Right forelimb (tissue), 1 donor: ENCODE measurements around the gene MRPL54.

ENCODE experiments used
- DNase-seq: peaks from one replicate; pipeline ENCODE4 v3.0.0-alpha.2; 2018

The MRPL54 gene

GRCh38 chr19:3770136-3770999 lies 7.9 kb downstream of the MRPL54 start:
- no peak for DNase-seq

- no peak for DNase-seq
Measured at GRCh38 chr19:3771000-3771905, 8.8 kb downstream of the MRPL54 start.

DNA sequence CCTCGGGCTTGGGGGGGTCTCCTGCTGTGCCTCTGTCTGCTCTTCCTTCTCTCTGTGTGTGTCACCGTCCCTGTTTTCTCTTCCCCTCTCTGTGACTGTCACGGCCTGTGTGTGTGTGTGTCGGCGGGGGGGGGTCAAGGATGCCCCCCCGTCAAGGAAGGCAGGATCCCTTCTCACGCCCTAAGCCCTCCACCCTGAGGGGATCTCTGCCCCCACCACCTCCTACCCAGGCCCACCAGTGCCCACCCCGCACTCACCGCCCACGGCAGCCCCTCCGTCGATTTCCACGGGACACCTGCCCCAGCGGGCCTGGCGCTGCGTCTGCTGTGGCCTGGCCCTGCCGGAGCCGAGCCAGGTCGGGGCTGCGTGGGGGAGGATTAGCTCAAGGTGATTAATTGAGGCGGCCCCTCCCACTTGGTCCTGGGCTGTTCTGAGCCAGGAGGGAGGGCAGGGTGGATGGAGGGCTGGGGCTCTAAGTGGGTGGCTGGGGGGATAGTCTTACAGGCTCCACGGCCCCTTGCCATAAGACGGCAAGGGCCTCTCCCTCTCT lies 9.5 kb downstream of the MRPL54 start, which contains the start of gene RAX2:
Gene RAX2, minus strand, starts transcription at position 323 of the 550 bp plus-strand sequence. CDS start 486 bp downstream, outside the sequence.
- DNase-seq = no peak

GRCh38 chr19:3773814-3774515 lies 11.5 kb downstream of the MRPL54 start:
- no peak for DNase-seq

DNA sequence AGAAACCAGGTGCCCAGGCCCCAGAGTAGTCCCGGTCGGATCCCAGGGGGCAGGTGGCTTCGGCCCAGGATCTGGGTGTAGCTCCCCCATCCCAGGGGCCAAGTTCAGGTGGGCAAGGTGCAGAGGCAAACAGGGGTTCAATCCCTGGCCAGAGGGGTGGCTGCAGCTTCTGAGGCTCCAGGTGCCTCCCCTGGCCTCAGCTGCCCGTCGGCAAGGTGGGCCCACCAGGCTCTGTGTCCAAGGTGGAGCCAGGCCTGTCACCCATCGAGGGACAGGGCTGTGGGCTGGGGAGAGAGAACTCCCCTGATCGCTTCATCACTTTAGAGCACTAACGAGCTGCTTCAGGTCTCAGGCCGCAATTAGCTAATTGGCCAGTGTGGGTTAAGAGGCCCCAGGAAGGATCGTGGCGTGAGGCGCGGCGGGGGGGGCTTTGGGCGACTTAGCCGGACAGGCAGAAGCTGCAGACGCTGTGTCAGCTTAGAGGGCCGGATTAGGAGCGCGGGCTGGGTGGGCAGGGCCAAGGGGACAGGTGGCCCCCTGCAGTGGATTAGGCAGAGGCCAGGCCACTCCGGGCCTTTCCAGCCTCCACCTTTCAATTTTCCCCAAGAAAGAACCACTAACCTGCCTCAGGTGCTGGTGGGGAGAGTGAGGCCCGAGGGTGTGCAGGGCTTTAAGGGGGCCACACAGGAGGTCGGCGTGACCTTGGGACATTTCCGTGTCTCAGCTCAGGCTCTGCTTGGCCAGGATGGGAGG lies 12.3 kb downstream of the MRPL54 start:
- DNase-seq = no peak

- no peak for DNase-seq
Measured at GRCh38 chr19:3775374-3775711, 12.9 kb downstream of the MRPL54 start.

- no peak for DNase-seq
Measured at GRCh38 chr19:3775831-3776230, 13.3 kb downstream of the MRPL54 start.

DNA sequence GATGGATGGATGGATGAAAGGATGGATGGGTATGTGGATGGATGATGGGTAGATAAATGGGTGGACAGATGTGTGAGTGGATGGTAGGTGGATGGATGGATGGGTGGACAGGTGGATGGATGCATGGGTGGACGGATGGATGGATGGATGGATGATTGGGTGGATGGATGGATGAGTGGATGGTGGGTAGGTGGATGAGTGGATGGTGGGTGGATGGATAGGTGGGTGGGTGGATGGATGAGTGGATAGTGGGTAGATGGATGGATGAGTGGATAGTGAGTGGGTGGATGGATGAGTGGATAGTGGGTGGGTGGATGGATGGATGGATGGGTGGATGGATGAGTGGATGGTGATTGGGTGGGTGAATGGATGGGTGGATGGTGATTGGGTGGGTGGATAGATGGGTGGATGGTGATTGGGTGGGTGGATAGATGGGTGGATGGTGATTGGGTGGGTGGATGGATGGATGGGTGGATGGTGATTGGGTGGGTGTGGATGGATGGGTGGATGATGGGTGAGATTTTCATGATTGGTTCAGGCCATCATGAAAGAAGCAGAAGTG lies 14.1 kb downstream of the MRPL54 start:
- no peak for DNase-seq

DNA sequence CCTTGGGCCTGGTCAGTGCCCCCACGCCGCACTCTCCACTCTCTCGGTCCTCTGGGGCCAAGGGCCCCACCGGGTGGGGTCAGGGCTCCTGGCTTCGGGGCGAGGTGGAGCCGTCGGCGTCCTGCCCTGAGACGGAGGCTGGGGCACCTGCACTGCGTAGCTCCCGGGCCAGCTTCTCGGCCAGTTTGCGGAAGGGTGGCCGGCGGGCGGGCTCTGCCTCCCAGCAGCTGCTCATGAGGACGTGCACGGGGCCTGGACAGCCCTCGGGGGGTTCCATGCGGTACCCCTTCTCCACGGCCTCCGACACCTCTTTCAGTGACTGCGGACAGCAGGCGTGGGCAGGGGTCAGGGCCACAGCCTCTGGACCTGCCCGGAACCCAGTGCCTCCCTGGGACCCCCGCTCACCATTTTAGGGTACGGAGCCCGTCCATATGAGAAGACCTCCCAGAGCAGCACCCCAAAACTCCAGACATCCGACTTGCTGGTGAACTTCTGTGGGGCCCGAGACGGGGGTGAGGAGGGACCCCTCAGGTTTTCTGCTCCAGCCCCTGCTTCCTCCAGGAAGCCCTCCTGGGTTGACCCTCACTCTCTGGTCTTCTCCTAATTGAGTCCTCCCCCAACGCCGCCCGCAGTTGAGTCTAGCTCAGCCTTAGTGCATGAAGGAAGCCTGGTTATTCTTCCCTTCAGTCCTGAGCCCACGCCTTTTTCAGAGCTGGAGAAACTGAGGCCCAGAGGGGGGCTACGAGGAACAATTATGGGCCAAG lies 15.8 kb downstream of the MRPL54 start:
- DNase-seq = no peak

GRCh38 chr19:3778899-3779723 lies 16.6 kb downstream of the MRPL54 start:
- no peak for DNase-seq

DNA sequence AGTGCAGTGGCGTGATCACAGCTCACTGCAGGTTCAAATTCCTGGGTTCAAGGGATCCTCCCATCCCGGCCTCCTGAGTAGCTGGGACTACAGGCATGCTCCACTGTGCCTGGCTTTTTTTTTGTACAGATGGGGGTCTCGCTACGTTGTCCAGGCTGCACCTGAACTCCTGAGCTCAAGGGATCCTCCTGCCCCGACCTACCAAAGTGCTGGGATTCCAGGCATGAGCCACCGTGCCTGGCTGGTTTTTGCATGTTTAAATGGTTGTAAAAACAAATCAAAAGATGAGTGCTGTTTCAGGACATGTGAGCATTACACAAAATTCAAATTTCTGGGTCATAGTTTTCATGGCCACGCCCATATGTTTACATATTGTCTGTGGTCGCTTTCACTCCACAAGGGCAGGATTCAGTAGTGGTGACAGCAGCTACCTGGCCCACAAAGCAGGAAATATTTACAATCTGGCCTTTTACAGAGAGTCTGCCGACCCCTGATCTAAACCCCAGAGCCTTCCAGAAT lies 18.4 kb downstream of the MRPL54 start:
- no peak for DNase-seq

DNA sequence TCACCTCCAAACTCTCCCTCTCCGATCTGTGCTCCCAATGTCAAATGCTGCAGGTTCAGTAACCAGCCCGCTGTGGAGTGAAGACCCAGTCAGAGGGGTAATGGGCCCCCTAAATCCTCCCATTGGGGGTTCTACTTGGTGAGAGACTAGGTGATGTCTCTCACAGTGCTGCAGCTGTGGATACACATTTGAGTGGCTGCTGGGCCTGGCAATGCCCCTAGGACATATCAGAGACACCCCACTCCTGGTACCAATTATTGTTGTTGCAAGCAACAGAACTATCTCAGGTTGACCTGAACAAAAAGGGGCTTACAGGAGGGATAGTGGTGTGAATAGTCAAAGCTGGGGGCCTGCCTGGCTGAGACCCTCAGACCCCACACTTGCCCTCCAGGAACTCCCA lies 19.1 kb downstream of the MRPL54 start:
- no peak for DNase-seq

- no peak for DNase-seq
Measured at GRCh38 chr19:3782330-3782729, 19.8 kb downstream of the MRPL54 start.

DNA sequence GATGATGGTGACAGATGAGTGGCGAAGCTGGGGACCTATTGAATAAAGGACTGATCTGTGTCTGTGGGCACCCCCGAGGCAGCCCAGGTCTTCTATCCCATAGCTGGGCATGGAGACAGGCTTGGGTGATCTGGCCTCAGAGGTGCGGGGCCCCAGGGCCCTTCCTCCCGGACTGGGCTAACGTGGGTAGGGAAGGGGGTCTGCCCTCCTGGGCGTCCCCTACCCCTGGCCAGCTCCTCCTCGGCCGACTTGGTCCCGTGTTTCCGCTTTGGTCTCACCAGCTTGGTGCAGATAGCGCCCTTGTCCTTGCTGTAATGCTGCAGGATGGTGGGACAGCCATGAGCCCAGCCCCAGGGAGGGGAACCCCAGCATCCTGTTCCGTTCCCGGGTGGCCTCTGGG lies 20.4 kb downstream of the MRPL54 start:
- no peak for DNase-seq

- DNase-seq = no peak
Measured at GRCh38 chr19:3783660-3784584, 21.4 kb downstream of the MRPL54 start.

GRCh38 chr19:3784607-3785450 lies 22.3 kb downstream of the MRPL54 start:
- DNase-seq = no peak

- DNase-seq = no peak
Measured at GRCh38 chr19:3785451-3785937, 23.0 kb downstream of the MRPL54 start.
